Measurements from ENCODE around the gene GUCY2F. TPM values are rescaled to one million over a fixed set of nuclear protein-coding genes. Genes with fewer than 3 reads are reported as not detected.

GUCY2F gene
- total and polyA plus RNA-seq, 2 donors (not counting 3 experiments of a cell fraction or from before 2014, with no cell fraction given) = 0.01 TPM; not detected in 1

DNA sequence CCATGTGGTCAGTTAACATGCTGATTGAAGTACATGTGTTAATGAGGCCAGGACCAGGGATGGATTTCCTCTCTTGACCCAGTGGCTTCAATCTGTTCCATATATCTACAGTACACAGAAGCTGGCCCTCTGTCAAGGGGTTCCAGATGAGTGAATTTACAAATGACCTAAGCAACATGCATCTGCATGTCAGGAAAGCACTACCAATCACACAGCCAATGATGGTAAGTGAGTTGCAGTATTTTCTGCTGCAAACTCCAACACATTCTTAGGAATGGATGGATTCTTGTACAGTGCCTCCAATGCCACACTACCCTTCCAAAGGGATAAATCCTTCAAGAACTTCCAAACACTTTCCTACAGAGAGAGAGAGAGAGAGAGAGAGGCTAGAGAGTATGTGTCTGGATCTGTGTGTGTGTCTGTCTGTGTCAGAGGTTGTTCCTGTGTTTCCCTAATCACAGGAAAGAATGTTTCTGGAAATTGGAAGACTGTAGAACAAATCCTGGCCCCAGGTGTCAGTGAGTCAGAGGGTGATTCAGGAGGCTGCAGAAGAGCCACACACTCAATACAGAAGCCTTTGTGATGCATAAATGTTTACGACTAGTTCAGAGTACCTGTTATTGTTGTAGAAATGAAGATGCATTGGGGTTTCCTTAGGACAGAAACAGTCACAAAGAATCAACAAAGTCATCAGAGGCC lies 107.5 kb downstream of the GUCY2F start:
- dilution Hi-C loops (cut with MboI; ENCODE audit: extremely low pct_ligation_motif_present, low sequenced_read_pairs) (no loop called here), intact Hi-C loops (cut with micrococcal nuclease) (no loop called here)
- Histone ChIP-seq H3K4me1 (ENCODE audit: control insufficient read depth, extremely low read depth, insufficient read depth, low read length) (no peaks in the 10 kb centered on the region), H3K36me3 (ENCODE audit: control insufficient read depth in 2 of 2, extremely low read depth in 1 of 2, insufficient read depth in 2 of 2, low read length in 2 of 2) (no peaks in the 10 kb centered on the region), H3K27ac (ENCODE audit: insufficient read depth, low read depth, low read length) (no peak overlapping the region), H3K9me1 (replicated peaks; ENCODE audit: control insufficient read depth, extremely low read depth, insufficient read depth, low read length) (no peaks in the 10 kb centered on the region), H4K20me1 (replicated peaks; ENCODE audit: control insufficient read depth, extremely low read depth, insufficient read depth, low read length) (no peaks in the 10 kb centered on the region), H3K9me3 (replicated peaks; ENCODE audit: control insufficient read depth, insufficient read depth, low read length) (no peaks in the 10 kb centered on the region), H3K4me3 (replicated peaks in 1 of 3; ENCODE audit: insufficient read depth in 1 of 3, low read depth in 1 of 3, low read length in 3 of 3) (no peak overlapping the region), H2AFZ (ENCODE audit: low read depth, low read length) (no peak overlapping the region), H3K4me2 (ENCODE audit: insufficient read depth, low read length) (no peak overlapping the region), H3K79me2 (ENCODE audit: control insufficient read depth, insufficient read depth, low read length) (no peaks in the 10 kb centered on the region), H3K27me3 (ENCODE audit: control insufficient read depth in 2 of 2, insufficient read depth in 2 of 2, low read length in 2 of 2) (no peaks in the 10 kb centered on the region), H3K9ac (replicated peaks; ENCODE audit: extremely low read depth, insufficient read depth, low read length) (no peak overlapping the region)
- BruUV-seq (replicated peaks) = no TSS peak
- POLR2A ChIA-PET = no interaction called here
- FAIRE-seq = no peak
- peak; percentile 8 for DNase-seq (ENCODE audit: low read depth, low spot score)
- CTCF ChIA-PET = no interaction called here
- TF ChIP-seq EZH2 (IDR thresholded peaks at IDR 0.05; ENCODE audit: borderline replicate concordance, low read depth, low read length, severe bottlenecking) (no peak), FOS (IDR thresholded peaks at IDR 0.05; ENCODE audit: borderline replicate concordance, insufficient read depth, low read length) (peak; percentile 56)

DNA sequence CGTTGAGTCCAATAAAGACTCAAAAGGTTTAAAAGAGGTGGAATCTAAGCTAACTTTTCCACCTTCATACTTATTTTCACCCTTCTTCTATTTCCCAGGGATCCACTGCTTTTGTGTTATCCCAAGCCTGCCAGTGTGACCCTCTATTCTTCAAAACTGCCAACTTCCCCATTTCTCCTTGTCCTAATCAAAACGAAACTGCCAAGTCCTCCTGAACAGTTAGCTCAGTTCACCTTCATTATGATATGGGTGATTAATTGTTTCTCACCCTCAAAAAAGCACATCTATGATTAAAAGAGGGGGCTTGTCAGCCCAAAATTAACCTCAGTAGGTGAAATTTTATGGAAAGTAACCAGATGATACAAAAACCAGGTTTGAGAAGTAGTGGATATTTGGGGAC lies 108.4 kb downstream of the GUCY2F start:
- TF ChIP-seq MYC (IDR thresholded peaks at IDR 0.05; ENCODE audit: low read depth, low read length) = no peak
- no peak for TF ChIP-seq GATA2 (IDR thresholded peaks at IDR 0.05; ENCODE audit: insufficient read depth, insufficient read length, low read depth, low read length)
- no peak for DNase-seq (ENCODE audit: low read depth, low spot score)
- H3K27me3 ChIP-seq (ENCODE audit: control insufficient read depth in 2 of 2, insufficient read depth in 2 of 2, low read length in 2 of 2) = no peaks in the 10 kb centered on the region
- H2AFZ ChIP-seq (ENCODE audit: low read depth, low read length) = no peak overlapping the region
- H3K4me1 ChIP-seq (ENCODE audit: control insufficient read depth, extremely low read depth, insufficient read depth, low read length) = no peaks in the 10 kb centered on the region
- H3K36me3 ChIP-seq (ENCODE audit: control insufficient read depth in 2 of 2, extremely low read depth in 1 of 2, insufficient read depth in 2 of 2, low read length in 2 of 2) = no peaks in the 10 kb centered on the region
- H3K27ac ChIP-seq (ENCODE audit: insufficient read depth, low read depth, low read length) = no peak overlapping the region
- ChIA-PET CTCF (interaction anchor here (1.0 kb wide), 1 partner anchor 23 kb away, joined by 4 read pairs; no protein-coding TSS in a partner anchor), POLR2A (no interaction called here)
- dilution Hi-C loops (cut with MboI; ENCODE audit: extremely low pct_ligation_motif_present, low sequenced_read_pairs) = no loop called here
- no TSS peak for BruUV-seq (replicated peaks)
- H3K4me3 ChIP-seq (replicated peaks in 1 of 3; ENCODE audit: insufficient read depth in 1 of 3, low read depth in 1 of 3, low read length in 3 of 3) = no peak overlapping the region
- no peak overlapping the region for H3K9ac ChIP-seq (replicated peaks; ENCODE audit: extremely low read depth, insufficient read depth, low read length)
- no peaks in the 10 kb centered on the region for H3K9me3 ChIP-seq (replicated peaks; ENCODE audit: control insufficient read depth, insufficient read depth, low read length)
- no peaks in the 10 kb centered on the region for H3K9me1 ChIP-seq (replicated peaks; ENCODE audit: control insufficient read depth, extremely low read depth, insufficient read depth, low read length)
- H3K4me2 ChIP-seq (ENCODE audit: insufficient read depth, low read length) = no peak overlapping the region
- intact Hi-C loops (cut with micrococcal nuclease) = no loop called here
- H4K20me1 ChIP-seq (replicated peaks; ENCODE audit: control insufficient read depth, extremely low read depth, insufficient read depth, low read length) = no peaks in the 10 kb centered on the region
- H3K79me2 ChIP-seq (ENCODE audit: control insufficient read depth, insufficient read depth, low read length) = no peaks in the 10 kb centered on the region
- no peak for FAIRE-seq

All from endothelial cell of umbilical vein (primary cell).